GM18520 (cell line): ENCODE results near the gene KREMEN2.

ENCODE experiments used
- ATAC-seq: cut with Tn5 transposase; IDR thresholded peaks from one replicate; pipeline ENCODE4 v1.9.1; 2021; ENCODE audit not compliant: unreplicated experiment

The KREMEN2 gene

GRCh38 chr16:3003582-3004270, 39.7 kb downstream of the KREMEN2 start:
- peak; percentile 96 for ATAC-seq

GRCh38 chr16:3004319-3004718, 40.2 kb downstream of the KREMEN2 start:
- no peak for ATAC-seq

GRCh38 chr16:3004781-3005284, 40.8 kb downstream of the KREMEN2 start:
- ATAC-seq: no peak

- ATAC-seq: no peak
These were observed 43.2 kb downstream of the KREMEN2 start for GRCh38 chr16:3007059-3007956.

GRCh38 chr16:3007957-3008689, 44.0 kb downstream of the KREMEN2 start:
- ATAC-seq: no peak

- ATAC-seq: no peak
These were observed 44.6 kb downstream of the KREMEN2 start for GRCh38 chr16:3008690-3009037.

GRCh38 chr16:3009568-3010390, 45.7 kb downstream of the KREMEN2 start:
- ATAC-seq: no peak

GRCh38 chr16:3010510-3010909, 46.4 kb downstream of the KREMEN2 start:
- ATAC-seq: no peak

- no peak for ATAC-seq
These were observed 48.2 kb downstream of the KREMEN2 start for GRCh38 chr16:3012246-3012645.

GRCh38 chr16:3012828-3013420, 48.8 kb downstream of the KREMEN2 start, which contains the start of gene CLDN9:
Gene CLDN9, plus strand, starts transcription at chr16:3012923. Its CDS starts 440 bp downstream, at chr16:3013363.
- no peak for ATAC-seq

GRCh38 chr16:3013491-3013951, 49.4 kb downstream of the KREMEN2 start:
- no peak for ATAC-seq

- ATAC-seq: no peak
These were observed 50.1 kb downstream of the KREMEN2 start for GRCh38 chr16:3013998-3014690.

GRCh38 chr16:3014971-3015370, 50.9 kb downstream of the KREMEN2 start:
- no peak for ATAC-seq

GRCh38 chr16:3015865-3016521, 51.9 kb downstream of the KREMEN2 start:
- no peak for ATAC-seq

GRCh38 chr16:3017344-3017743, 53.3 kb downstream of the KREMEN2 start:
- no peak for ATAC-seq
